SKM-1 (cell line): Measurements from ENCODE around the gene GLUL.
"Not testable (repeated sequence)": the region's sequence is repeated elsewhere in the genome, so short reads cannot be mapped to it uniquely, and the experiment has no call there.

Experiments used
- DNase-seq: peaks from one replicate; lab custom pipeline; 2025; ENCODE audit not compliant: unreplicated experiment; lab: John Stamatoyannopoulos, UW

Gene GLUL

GRCh38 chr1:182368358-182368757 lies 23.2 kb downstream of the GLUL start:
- no peak for DNase-seq

- no peak for DNase-seq
Measured at GRCh38 chr1:182367926-182368325, 23.7 kb downstream of the GLUL start.

- no peak for DNase-seq
Measured at GRCh38 chr1:182366596-182366995, 25.0 kb downstream of the GLUL start.

DNA sequence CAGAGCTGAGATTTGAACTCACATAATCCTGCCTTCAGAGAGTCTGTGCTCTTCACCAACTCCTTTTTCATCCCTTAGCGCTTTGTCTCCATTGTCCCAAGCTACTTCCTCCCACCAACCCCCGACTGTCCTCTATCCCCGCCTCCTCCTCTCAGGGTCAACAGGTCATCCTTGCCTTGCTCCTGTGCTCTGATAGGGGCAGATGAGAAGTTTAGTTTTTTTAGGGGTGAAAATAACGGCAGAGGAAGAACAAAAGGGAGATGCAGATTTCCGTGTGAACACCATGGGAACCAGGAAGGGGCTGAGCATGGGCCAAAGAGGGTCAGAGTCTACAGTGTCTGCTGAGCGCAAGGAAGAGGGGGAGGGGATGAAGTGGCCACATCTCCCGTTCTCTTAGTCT lies 31.9 kb downstream of the GLUL start:
- DNase-seq: no peak

- DNase-seq: no peak
Measured at GRCh38 chr1:182357913-182358312, 33.7 kb downstream of the GLUL start.

DNA sequence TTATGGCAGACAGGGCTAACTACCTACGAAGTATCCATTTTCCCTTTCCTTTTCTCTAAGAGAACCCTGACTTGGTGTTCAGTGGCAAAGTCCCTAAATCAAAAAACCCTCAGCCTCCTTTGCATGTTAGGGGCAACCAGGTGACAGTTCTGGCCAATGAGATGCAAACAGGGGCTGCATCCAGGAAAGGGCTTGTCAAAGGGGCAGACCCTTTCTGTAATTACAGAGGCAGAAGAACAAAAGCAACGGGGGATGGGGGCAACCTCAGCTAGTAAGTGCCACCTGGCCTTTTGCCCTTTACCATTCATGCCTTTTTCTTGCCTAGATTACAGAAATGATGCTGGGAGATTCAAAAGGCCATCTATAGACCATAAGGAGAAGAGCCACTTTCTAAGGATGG lies 34.4 kb downstream of the GLUL start:
- no peak for DNase-seq

DNA sequence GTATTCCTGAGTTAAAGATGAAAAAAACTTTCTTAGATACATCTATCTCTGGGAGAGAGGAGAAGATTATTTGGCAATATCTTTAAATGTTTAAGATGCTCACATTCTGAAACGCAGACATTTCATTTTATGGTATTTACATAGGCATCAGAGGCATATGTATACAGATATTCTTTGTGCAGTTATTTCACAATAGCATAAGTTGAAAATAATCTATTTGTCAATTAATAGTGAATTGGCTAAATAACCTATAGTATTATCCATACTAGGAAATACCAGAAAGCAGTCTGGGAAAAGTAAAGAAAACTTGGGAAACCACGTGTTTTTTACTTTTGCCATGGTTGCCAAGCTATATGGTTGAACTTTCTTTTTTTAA lies 35.9 kb downstream of the GLUL start:
- DNase-seq: no peak

DNA sequence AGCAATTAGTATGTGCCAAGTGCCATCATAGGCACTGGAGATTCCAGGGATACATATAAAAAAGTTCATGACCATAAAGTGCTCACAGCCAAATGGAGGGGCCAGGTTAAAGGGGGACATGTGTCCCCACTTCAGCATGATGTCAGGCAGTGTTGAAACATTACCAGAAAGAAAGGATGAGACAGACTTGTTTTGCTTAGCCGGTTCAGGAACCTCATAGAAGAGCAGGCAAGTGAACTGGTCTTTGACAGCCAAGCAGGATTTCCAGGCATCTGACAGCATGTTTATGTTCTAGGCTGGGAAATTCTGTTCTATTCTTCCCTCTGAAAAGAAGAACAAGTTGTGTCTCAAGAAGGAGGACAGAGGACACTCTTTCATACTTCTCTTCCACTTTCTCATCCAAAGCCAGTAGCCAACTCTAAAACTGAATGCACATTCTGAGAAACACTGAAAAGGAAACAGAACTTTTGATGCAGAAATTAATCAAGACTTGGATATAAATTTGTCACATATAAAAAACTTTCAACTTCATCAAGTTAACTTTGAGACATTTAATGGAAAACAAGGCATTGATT lies 39.7 kb downstream of the GLUL start:
- no peak for DNase-seq

GRCh38 chr1:182350839-182351238 lies 40.8 kb downstream of the GLUL start:
- no peak for DNase-seq

DNA sequence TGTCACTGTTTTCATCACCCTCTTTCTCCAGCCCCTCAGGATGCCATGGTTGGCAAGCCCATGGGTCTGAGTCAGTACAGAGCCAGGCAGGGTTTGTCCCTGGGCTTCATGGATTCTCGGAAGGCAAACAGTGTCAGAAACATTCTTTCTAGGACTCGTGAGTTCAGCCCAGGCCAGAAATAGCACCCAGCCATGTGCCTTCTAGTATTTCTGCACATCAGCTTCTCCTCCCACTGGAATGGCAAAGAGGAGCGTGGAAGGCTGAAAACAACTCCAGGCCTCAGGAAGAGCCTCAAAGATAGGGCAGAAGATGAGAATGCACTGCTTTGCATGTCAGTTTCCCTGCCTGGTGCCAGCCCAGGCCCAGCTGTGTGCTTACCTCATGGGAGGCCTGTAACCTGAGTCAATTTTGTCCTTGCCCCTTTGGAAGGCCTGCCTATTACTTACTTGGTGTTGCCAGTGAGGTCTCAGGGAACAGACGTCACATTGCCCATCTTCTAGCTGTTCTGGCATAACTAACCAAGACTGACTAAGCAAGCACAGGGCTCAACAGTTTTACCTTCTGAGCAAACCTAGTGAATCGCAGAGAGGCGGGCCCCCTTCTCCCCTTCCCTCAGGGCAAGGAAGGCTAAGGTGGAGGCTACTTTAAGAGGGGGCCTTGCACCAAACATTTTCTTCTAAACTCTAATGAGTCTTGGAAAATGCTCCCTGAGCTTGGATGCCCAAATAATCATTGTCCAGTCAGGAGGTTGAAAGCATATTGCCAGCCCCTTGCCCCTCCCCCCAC lies 42.4 kb downstream of the GLUL start:
- no peak for DNase-seq

- DNase-seq: no peak
Measured at GRCh38 chr1:182347019-182347418, 44.6 kb downstream of the GLUL start.

GRCh38 chr1:182340233-182341058 lies 51.1 kb downstream of the GLUL start:
- no peak for DNase-seq

- DNase-seq: no peak
Measured at GRCh38 chr1:182339684-182340083, 51.9 kb downstream of the GLUL start.

DNA sequence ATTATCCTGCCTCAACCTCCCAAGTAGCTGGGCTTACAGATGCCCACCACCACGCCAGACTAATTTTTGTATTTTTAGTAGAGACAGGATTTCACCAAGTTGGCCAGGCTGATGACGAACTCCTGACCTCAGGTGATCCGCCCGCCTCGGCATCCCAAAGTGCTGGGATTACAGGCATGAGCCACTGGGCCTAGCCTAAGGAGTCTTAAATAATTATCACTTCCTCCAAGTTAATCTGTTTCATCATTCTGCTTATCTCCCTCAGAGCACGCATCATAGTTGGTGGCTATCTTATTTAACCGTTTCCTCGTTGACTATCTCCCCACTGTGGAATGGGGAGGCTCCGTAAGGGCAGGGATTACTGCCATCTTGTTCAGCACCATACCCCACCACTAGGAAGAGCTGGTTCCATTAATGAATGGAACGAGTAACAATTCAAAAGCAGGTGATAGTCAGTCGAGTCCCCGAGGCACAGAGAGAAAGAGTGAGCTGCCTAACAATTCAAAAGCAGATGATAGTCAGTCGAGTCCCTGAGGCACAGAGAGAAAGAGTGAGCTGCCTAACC lies 52.7 kb downstream of the GLUL start:
- no peak for DNase-seq

DNA sequence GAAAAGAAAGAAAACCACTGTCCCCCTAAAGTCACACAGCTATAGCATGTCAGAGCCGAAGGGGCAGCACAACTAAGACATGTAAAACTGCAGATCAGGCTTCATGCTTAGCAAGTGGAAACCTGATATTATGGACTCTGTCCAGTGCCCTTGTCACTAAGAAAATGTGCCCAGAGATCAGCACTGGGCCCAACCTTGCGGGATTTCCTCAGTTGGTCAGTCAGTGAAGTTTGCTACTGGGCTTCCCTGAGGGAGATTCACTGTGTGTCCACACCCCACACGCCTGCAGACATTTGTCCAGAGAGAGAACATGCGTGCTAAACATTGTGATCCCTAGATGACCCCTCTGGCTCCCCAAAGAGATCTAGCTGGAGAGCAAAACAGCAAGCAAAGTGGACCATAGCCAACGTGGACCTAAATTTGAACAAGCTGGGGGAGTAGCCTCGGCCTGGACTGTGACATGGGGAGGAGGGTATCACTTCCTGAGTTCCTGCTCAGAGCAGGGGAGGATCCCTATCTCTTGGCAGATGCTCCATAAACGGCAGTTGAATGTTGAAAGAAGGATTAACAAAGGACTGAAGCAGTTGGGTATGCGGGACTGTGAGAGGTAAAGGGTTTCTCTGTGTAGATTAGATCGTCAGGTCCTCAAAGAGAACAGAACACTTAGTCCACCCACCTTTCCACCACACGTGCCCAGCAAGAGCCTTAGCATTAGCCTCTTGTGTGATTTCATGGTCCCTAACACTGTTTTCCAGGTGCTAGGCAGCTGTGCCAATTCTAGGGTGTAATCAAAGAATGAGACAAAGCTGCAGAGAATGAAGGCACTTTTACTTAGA lies 53.6 kb downstream of the GLUL start:
- no peak for DNase-seq

- no peak for DNase-seq
Measured at GRCh38 chr1:182335771-182336566, 55.6 kb downstream of the GLUL start.

DNA sequence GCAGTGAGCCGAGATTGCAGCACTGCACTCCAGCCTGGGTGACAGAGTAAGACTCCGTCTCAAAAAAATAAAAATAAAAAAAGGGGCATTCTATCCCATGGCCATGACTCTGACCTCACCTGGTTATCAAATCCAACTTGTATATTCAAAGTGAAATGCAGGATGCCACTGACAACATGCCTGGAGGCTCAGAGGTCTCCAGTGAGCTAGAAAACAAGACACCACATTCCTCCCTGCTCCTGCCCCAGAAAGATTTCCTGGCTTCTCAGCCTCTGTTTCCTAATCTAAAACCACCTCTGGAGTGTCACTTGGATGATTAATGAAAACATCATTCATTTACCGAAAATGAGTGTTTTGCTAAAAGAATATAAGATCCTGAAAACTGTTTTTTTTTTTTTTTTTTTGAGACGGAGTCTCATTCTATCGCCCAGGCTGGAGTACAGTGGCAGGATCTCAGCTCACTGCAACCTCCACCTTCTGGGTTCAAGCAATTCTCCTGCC lies 58.5 kb downstream of the GLUL start:
- DNase-seq: not testable (repeated sequence)

GRCh38 chr1:182332261-182333060 lies 59.1 kb downstream of the GLUL start:
- no peak for DNase-seq
